ENCODE data around the gene GPR119.
"Not testable (repeated sequence)": the region's sequence is repeated elsewhere in the genome, so short reads cannot be mapped to it uniquely, and the experiment has no call there.

The GPR119 gene

DNA sequence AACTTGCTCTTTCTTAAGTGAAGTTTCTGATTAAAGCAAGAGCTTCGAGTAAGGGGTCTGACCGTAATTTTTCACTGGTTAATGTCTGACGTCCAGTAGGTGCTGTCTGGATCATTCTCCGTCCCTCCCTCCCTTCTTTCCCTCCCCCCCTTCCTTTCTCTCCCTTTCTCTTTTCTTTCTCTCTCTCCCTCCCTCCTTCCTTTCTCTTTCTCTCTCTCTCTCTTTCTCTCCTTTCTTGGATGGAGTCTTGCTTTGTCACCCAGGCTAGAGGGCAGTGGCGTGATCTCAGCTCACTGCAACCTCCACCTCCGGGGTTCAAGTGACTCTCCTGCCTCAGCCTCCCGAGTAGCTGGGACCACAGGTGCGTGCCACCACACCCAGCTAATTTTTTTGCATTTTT is 46.6 kb downstream of the GPR119 start:
- not testable (repeated sequence) for DNase-seq

DNA sequence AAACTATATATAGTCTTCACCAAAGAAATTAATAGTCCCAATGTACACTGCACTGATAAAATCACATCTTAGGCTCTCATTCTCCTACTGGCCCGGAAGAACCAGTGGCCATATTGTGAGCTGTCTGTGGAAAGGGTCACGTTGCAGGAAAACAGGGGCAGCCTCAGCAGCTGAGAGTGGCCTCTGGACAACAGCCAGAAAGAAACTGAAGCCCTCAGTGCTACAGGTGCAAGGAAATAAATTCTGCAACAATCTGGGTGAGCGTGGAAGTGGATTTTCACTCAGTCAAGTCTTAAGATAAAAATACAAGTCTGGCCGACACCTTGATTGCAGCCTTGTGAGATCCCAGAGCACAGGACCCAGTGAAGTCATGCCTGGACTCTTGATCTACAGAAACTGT is 48.9 kb downstream of the GPR119 start:
- DNase-seq = no peak

All from hippocampal formation (tissue), 2 donors.